Lung (tissue), 12 donors: ENCODE data around the gene PAPPA2. TPM values are rescaled to one million over a fixed set of nuclear protein-coding genes. Genes with fewer than 3 reads are reported as not detected.

Experiments used
- ATAC-seq: fragments of 200-7000 bp; cut with Tn5 transposase; one replicate; pipeline ENCODE4 v1.9.1; 2020; ENCODE audit warnings: moderate number of reproducible peaks; ENCODE audit not compliant: insufficient read depth, low FRiP score
- DNase-seq, 3 donors: peaks; one replicate each; pipeline ENCODE4 v3.0.0-alpha.2; 2013 to 2017
- H3K27ac ChIP-seq, 2 donors: one replicate each; pipeline ENCODE4 v1.5.1; 2013; ENCODE audit warnings: mild to moderate bottlenecking in 2 of 2, moderate library complexity in 2 of 2, control low read depth in 1 of 2, inconsistent platforms in 1 of 2, low read depth in 1 of 2, low read length in 1 of 2
- H3K27me3 ChIP-seq, 3 donors: one replicate each; pipeline ENCODE4 v1.5.1; 2013; ENCODE audit warnings: low read length in 2 of 3; ENCODE audit not compliant: control insufficient read depth in 3 of 3, insufficient read depth in 3 of 3
- H3K36me3 ChIP-seq, 4 donors: one replicate each; pipeline ENCODE4 v1.5.1; 2013; ENCODE audit warnings: low read length in 4 of 4, mild to moderate bottlenecking in 1 of 4, moderate library complexity in 1 of 4; ENCODE audit not compliant: control insufficient read depth in 4 of 4, insufficient read depth in 4 of 4
- H3K4me1 ChIP-seq, 5 donors: one replicate each; pipeline ENCODE4 v1.5.1; 2013; ENCODE audit warnings: low read length in 5 of 5, mild to moderate bottlenecking in 2 of 5, moderate library complexity in 1 of 5; ENCODE audit not compliant: control insufficient read depth in 5 of 5, insufficient read depth in 5 of 5
- H3K4me3 ChIP-seq: one replicate; pipeline ENCODE4 v1.5.1; 2013; ENCODE audit warnings: mild to moderate bottlenecking, control low read depth, moderate library complexity
- H3K9ac ChIP-seq, 2 donors: one replicate each; pipeline ENCODE4 v1.5.1; 2013; ENCODE audit warnings: low read length in 2 of 2, control low read depth in 1 of 2; ENCODE audit not compliant: insufficient read depth in 1 of 2
- H3K9me3 ChIP-seq, 4 donors: one replicate each; pipeline ENCODE4 v1.5.1; 2013; ENCODE audit warnings: low read length in 3 of 4, mild to moderate bottlenecking in 1 of 4, moderate library complexity in 1 of 4; ENCODE audit not compliant: control insufficient read depth in 4 of 4, insufficient read depth in 3 of 4
- CTCF ChIP-seq: IDR thresholded peaks from 2 replicates; pipeline ENCODE4 v1.5.1; 2012; ENCODE audit warnings: mild to moderate bottlenecking; ENCODE audit errors: control extremely low read depth, extremely low read depth
- WGBS, 2 donors: extraction: QIAGEN DNeasy Blood & Tissue Kit; methylation state at CpG; one replicate each; pipeline ENCODE4 v1.1.7; 2013; 5-methylcytosine and 5-hydroxymethylcytosine counted together
- polyA plus RNA-seq, 2 donors: library from polyadenylated mRNA; stranded (reverse); fragments of 200-250 nt; gene quantifications; one replicate each; pipeline ENCODE4 v1.2.1, GENCODE V29; 2013
- total RNA-seq, 2 donors: library from RNA; depleted of rRNA in 1 of 2; stranded (reverse); fragments of >200 nt in 1 of 2; gene quantifications; one replicate each; pipeline ENCODE4 v1.2.1, GENCODE V29; 2014 to 2021
- donor health status: control.
- donor health status: control.
- donor health status: Bipolar disorder and iron deficiency.
- donor health status: healthy.
- donor health status: DM: yes; HTN: yes; CAD: no.

PAPPA2 gene
- total and polyA plus RNA-seq, 4 donors = 0.02 to 0.55 (median 0.32) TPM

- Histone ChIP-seq H3K4me1 (no peaks in the 10 kb centered on the region), H3K9me3 (peaks cover 0 to 4% (median 1%) of the 10 kb centered on the region in 4 donors), H3K4me3 (no peak overlapping the region), H3K27ac (no peak overlapping the region), H3K27me3 (no peaks in the 10 kb centered on the region), H3K36me3 (no peaks in the 10 kb centered on the region), H3K9ac (no peak overlapping the region)
- WGBS, 2 donors = 55 to 85% methylated on average over 1 of the region's 1 CpG
- no peak for DNase-seq
- TF ChIP-seq CTCF = no peak
- ATAC-seq = no peak
Observed at GRCh38 chr1:176648556-176648955, 185.6 kb downstream of the PAPPA2 start.

- DNase-seq (peak in 1 of 3 donors; percentile 2), ATAC-seq (no peak)
- no peak overlapping the region for H3K9ac ChIP-seq
- H3K27ac ChIP-seq = peak overlapping the region in 1 of 2 donors; percentile 96
- no peak overlapping the region for H3K4me3 ChIP-seq
- TF ChIP-seq CTCF = no peak
- peaks cover 0 to 4% (median 1%) of the 10 kb centered on the region in 4 donors for H3K9me3 ChIP-seq
- no peaks in the 10 kb centered on the region for H3K27me3 ChIP-seq
- WGBS, 2 donors = 56 to 68% methylated on average over 3 of the region's 3 CpGs
- no peaks in the 10 kb centered on the region for H3K36me3 ChIP-seq
- H3K4me1 ChIP-seq = peaks cover 0 to 7% (median 0%) of the 10 kb centered on the region in 5 donors
Observed at GRCh38 chr1:176656257-176656995, 193.5 kb downstream of the PAPPA2 start.

GRCh38 chr1:176669782-176670181 is 206.8 kb downstream of the PAPPA2 start:
- no peak overlapping the region for H3K9ac ChIP-seq
- no peak overlapping the region for H3K27ac ChIP-seq
- H3K4me3 ChIP-seq = no peak overlapping the region
- TF ChIP-seq CTCF = no peak
- H3K27me3 ChIP-seq = no peaks in the 10 kb centered on the region
- no peaks in the 10 kb centered on the region for H3K4me1 ChIP-seq
- H3K36me3 ChIP-seq = no peaks in the 10 kb centered on the region
- H3K9me3 ChIP-seq = no peaks in the 10 kb centered on the region
- no peak for DNase-seq
- WGBS, 2 donors = 80 to 82% methylated on average over 2 of the region's 2 CpGs
- ATAC-seq = no peak
